Measurements from ENCODE around the gene PYCR2.
"Not testable (repeated sequence)": the region's sequence is repeated elsewhere in the genome, so short reads cannot be mapped to it uniquely, and the experiment has no call there.

Gene PYCR2

GRCh38 chr1:225897595-225898514, 26.2 kb downstream of the PYCR2 start:
- DNase-seq (ENCODE audit: extremely low spot score, insufficient read length, low read depth): no peak
- FAIRE-seq: no peak

- peak; percentile 82 for DNase-seq (ENCODE audit: extremely low spot score, insufficient read length, low read depth)
- FAIRE-seq: peak; percentile 95
These were observed 27.0 kb downstream of the PYCR2 start for GRCh38 chr1:225896937-225897549.

GRCh38 chr1:225896494-225896893, 27.6 kb downstream of the PYCR2 start:
- no peak for DNase-seq (ENCODE audit: extremely low spot score, insufficient read length, low read depth)
- FAIRE-seq: no peak

- FAIRE-seq (no peak), DNase-seq (ENCODE audit: extremely low spot score, insufficient read length, low read depth) (no peak)
These were observed 31.7 kb downstream of the PYCR2 start for GRCh38 chr1:225892307-225892706.

- DNase-seq (ENCODE audit: extremely low spot score, insufficient read length, low read depth) (no peak), FAIRE-seq (no peak)
These were observed 32.6 kb downstream of the PYCR2 start for GRCh38 chr1:225891229-225891972.

GRCh38 chr1:225890346-225891228, 33.5 kb downstream of the PYCR2 start:
- DNase-seq (ENCODE audit: extremely low spot score, insufficient read length, low read depth) (no peak), FAIRE-seq (no peak)

- FAIRE-seq (no peak), DNase-seq (ENCODE audit: extremely low spot score, insufficient read length, low read depth) (no peak)
These were observed 34.3 kb downstream of the PYCR2 start for GRCh38 chr1:225889743-225890142.

GRCh38 chr1:225888898-225889601, 35.0 kb downstream of the PYCR2 start, which contains the start of gene LEFTY1:
Gene LEFTY1 (minus strand): TSS chr1:225889146. CDS start chr1:225889066, 80 bp downstream.
- FAIRE-seq: no peak
- no peak for DNase-seq (ENCODE audit: extremely low spot score, insufficient read length, low read depth)

- no peak for DNase-seq (ENCODE audit: extremely low spot score, insufficient read length, low read depth)
- FAIRE-seq: no peak
These were observed 35.7 kb downstream of the PYCR2 start for GRCh38 chr1:225888289-225888897.

- not testable (repeated sequence) for DNase-seq (ENCODE audit: extremely low spot score, insufficient read length, low read depth); FAIRE-seq
These were observed 36.3 kb downstream of the PYCR2 start for GRCh38 chr1:225887554-225888288.

GRCh38 chr1:225887030-225887314, 37.1 kb downstream of the PYCR2 start:
- no peak for DNase-seq (ENCODE audit: extremely low spot score, insufficient read length, low read depth)
- no peak for FAIRE-seq

GRCh38 chr1:225886159-225887029, 37.7 kb downstream of the PYCR2 start:
- no peak for FAIRE-seq
- DNase-seq (ENCODE audit: extremely low spot score, insufficient read length, low read depth): no peak

GRCh38 chr1:225885336-225885735, 38.7 kb downstream of the PYCR2 start:
- no peak for DNase-seq (ENCODE audit: extremely low spot score, insufficient read length, low read depth)
- no peak for FAIRE-seq

GRCh38 chr1:225883616-225884265, 40.3 kb downstream of the PYCR2 start:
- FAIRE-seq (no peak), DNase-seq (ENCODE audit: extremely low spot score, insufficient read length, low read depth) (no peak)

- DNase-seq (ENCODE audit: extremely low spot score, insufficient read length, low read depth) (no peak), FAIRE-seq (no peak)
These were observed 41.1 kb downstream of the PYCR2 start for GRCh38 chr1:225882694-225883615.

All from GM18507 (cell line).